ENCODE measurements around the gene NHLRC4. TPM values are rescaled to one million over a fixed set of nuclear protein-coding genes. Genes with fewer than 3 reads are reported as not detected.
A peak's percentile ranks its signal among the peaks of the same experiment; 100 is the strongest.

NHLRC4 gene
- total and polyA plus RNA-seq, 2 of the 13 experiments (the other 11 are each of a cell fraction or from before 2014, with no cell fraction given) = 0.40 to 0.59 TPM

- TF ChIP-seq, protein P1, sequence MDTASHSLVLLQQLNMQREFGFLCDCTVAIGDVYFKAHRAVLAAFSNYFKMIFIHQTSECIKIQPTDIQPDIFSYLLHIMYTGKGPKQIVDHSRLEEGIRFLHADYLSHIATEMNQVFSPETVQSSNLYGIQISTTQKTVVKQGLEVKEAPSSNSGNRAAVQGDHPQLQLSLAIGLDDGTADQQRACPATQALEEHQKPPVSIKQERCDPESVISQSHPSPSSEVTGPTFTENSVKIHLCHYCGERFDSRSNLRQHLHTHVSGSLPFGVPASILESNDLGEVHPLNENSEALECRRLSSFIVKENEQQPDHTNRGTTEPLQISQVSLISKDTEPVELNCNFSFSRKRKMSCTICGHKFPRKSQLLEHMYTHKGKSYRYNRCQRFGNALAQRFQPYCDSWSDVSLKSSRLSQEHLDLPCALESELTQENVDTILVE (CRISPR knock-in tag; IDR thresholded peaks at IDR 0.05) = no peak
- TF ChIP-seq, protein P2, sequence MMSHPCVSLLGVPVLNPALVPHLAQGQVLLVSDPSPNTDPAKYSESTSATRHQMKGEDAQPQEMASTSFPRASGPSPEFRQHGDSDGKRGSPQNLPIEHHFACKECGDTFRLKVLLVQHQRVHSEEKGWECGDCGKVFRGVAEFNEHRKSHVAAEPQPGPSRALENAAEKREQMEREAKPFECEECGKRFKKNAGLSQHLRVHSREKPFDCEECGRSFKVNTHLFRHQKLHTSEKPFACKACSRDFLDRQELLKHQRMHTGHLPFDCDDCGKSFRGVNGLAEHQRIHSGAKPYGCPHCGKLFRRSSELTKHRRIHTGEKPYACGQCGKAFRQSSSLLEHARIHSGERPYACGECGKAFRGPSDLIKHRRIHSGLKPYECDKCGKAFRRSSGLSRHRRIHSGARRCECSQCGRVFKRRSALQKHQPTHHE (CRISPR knock-in tag; IDR thresholded peaks at IDR 0.05; ENCODE audit: borderline replicate concordance) = no peak
- no peak for TF ChIP-seq ZNF431 (CRISPR knock-in tag; IDR thresholded peaks at IDR 0.05; ENCODE audit: borderline replicate concordance, low read depth)
- TF ChIP-seq ZNF235 (CRISPR knock-in tag; IDR thresholded peaks at IDR 0.05; ENCODE audit: borderline replicate concordance) = no peak
- no peak for TF ChIP-seq ELF1 (CRISPR knock-in tag; IDR thresholded peaks at IDR 0.05)
- no peak for TF ChIP-seq ATAD3A (CRISPR knock-in tag; IDR thresholded peaks at IDR 0.05)
- no peak for TF ChIP-seq ZNF670 (CRISPR knock-in tag; IDR thresholded peaks at IDR 0.05; ENCODE audit: borderline replicate concordance)
- TF ChIP-seq, protein P3, sequence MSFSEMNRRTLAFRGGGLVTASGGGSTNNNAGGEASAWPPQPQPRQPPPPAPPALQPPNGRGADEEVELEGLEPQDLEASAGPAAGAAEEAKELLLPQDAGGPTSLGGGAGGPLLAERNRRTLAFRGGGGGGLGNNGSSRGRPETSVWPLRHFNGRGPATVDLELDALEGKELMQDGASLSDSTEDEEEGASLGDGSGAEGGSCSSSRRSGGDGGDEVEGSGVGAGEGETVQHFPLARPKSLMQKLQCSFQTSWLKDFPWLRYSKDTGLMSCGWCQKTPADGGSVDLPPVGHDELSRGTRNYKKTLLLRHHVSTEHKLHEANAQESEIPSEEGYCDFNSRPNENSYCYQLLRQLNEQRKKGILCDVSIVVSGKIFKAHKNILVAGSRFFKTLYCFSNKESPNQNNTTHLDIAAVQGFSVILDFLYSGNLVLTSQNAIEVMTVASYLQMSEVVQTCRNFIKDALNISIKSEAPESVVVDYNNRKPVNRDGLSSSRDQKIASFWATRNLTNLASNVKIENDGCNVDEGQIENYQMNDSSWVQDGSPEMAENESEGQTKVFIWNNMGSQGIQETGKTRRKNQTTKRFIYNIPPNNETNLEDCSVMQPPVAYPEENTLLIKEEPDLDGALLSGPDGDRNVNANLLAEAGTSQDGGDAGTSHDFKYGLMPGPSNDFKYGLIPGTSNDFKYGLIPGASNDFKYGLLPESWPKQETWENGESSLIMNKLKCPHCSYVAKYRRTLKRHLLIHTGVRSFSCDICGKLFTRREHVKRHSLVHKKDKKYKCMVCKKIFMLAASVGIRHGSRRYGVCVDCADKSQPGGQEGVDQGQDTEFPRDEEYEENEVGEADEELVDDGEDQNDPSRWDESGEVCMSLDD (CRISPR knock-in tag; IDR thresholded peaks at IDR 0.05; ENCODE audit: borderline replicate concordance) = 0 out of 2 replicates have a peak, but pooled peaks have one; percentile 20
- no peak for TF ChIP-seq FOXA1 (IDR thresholded peaks at IDR 0.05)
- TF ChIP-seq FOXA1 (CRISPR knock-in tag; IDR thresholded peaks at IDR 0.05) = no peak
- TF ChIP-seq SMARCE1 (IDR thresholded peaks at IDR 0.05; ENCODE audit: borderline replicate concordance) = no peak
- TF ChIP-seq, protein P4, sequence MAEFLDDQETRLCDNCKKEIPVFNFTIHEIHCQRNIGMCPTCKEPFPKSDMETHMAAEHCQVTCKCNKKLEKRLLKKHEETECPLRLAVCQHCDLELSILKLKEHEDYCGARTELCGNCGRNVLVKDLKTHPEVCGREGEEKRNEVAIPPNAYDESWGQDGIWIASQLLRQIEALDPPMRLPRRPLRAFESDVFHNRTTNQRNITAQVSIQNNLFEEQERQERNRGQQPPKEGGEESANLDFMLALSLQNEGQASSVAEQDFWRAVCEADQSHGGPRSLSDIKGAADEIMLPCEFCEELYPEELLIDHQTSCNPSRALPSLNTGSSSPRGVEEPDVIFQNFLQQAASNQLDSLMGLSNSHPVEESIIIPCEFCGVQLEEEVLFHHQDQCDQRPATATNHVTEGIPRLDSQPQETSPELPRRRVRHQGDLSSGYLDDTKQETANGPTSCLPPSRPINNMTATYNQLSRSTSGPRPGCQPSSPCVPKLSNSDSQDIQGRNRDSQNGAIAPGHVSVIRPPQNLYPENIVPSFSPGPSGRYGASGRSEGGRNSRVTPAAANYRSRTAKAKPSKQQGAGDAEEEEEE (CRISPR knock-in tag; IDR thresholded peaks at IDR 0.05; ENCODE audit: borderline replicate concordance) = no peak
- no peak for TF ChIP-seq HOXA9 (CRISPR knock-in tag; IDR thresholded peaks at IDR 0.05; ENCODE audit: borderline replicate concordance)
- TF ChIP-seq ZNF678 (CRISPR knock-in tag; IDR thresholded peaks at IDR 0.05) = no peak
- no peak for TF ChIP-seq ZNF362 (CRISPR knock-in tag; IDR thresholded peaks at IDR 0.05; ENCODE audit: borderline replicate concordance)
- peak; percentile 59; the same call in 1 of the 2 replicates for TF ChIP-seq ZNF773 (CRISPR knock-in tag; IDR thresholded peaks at IDR 0.05; ENCODE audit: borderline replicate concordance)
- no peak for TF ChIP-seq ZNF367 (CRISPR knock-in tag; IDR thresholded peaks at IDR 0.05; ENCODE audit: borderline replicate concordance)
- no peak for TF ChIP-seq ZNF484 (CRISPR knock-in tag; IDR thresholded peaks at IDR 0.05; ENCODE audit: borderline replicate concordance, low read depth)
- no peak for TF ChIP-seq CREB1 (IDR thresholded peaks at IDR 0.05)
- TF ChIP-seq CREB1 (CRISPR knock-in tag; IDR thresholded peaks at IDR 0.05) = no peak
- no peak for TF ChIP-seq PTBP1 (IDR thresholded peaks at IDR 0.05; ENCODE audit: low read depth, low read length, poor library complexity, severe bottlenecking)
- TF ChIP-seq ZNF749 (CRISPR knock-in tag; IDR thresholded peaks at IDR 0.05; ENCODE audit: borderline replicate concordance) = no peak
These were observed 33.2 kb upstream of the NHLRC4 start (continued) for GRCh38 chr16:533391-534123.
